LNCaP clone FGC (cell line): Measurements from ENCODE around the gene RAET1E.
"Not testable (repeated sequence)": the region's sequence is repeated elsewhere in the genome, so short reads cannot be mapped to it uniquely, and the experiment has no call there.

ENCODE experiments used
- DNase-seq: peaks from one replicate; pipeline ENCODE4 v3.0.0-alpha.2; 2011; ENCODE audit warnings: low read depth
- H3K4me3 ChIP-seq: 2 replicates; pipeline ENCODE4 v1.5.1; 2011; ENCODE audit warnings: mild to moderate bottlenecking, low read depth, low read length, control low read depth
- TF ChIP-seq, protein P1 (sequence below): IDR thresholded peaks from 2 replicates; pipeline ENCODE4 v1.5.1; 2012; ENCODE audit warnings: mild to moderate bottlenecking; ENCODE audit not compliant: control insufficient read depth, insufficient read depth; ENCODE audit errors: extremely low read depth

Gene RAET1E

DNA sequence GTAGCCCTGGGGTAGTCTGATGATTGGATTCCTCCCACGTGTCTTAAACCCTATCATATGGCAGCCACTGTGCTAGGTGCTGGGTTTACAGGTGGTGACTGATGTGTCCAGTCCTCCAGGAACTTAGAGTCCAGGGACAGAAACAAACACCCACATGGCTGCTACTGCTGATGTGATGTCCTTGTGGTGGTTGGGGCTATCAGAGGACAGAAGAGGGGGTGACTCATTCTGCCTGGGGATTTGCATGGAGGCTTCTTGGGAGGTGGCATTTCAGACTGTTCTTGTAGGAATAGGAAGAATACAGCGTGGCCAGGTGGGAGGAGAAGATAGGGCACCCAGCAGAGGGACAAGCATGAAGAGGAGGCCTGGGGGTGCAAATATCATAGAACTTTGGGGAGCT, 15.2 kb upstream of the RAET1E start:
- TF ChIP-seq, protein P1, sequence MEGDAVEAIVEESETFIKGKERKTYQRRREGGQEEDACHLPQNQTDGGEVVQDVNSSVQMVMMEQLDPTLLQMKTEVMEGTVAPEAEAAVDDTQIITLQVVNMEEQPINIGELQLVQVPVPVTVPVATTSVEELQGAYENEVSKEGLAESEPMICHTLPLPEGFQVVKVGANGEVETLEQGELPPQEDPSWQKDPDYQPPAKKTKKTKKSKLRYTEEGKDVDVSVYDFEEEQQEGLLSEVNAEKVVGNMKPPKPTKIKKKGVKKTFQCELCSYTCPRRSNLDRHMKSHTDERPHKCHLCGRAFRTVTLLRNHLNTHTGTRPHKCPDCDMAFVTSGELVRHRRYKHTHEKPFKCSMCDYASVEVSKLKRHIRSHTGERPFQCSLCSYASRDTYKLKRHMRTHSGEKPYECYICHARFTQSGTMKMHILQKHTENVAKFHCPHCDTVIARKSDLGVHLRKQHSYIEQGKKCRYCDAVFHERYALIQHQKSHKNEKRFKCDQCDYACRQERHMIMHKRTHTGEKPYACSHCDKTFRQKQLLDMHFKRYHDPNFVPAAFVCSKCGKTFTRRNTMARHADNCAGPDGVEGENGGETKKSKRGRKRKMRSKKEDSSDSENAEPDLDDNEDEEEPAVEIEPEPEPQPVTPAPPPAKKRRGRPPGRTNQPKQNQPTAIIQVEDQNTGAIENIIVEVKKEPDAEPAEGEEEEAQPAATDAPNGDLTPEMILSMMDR, result no peak
- no peak for DNase-seq
- no peak overlapping the region for H3K4me3 ChIP-seq

DNA sequence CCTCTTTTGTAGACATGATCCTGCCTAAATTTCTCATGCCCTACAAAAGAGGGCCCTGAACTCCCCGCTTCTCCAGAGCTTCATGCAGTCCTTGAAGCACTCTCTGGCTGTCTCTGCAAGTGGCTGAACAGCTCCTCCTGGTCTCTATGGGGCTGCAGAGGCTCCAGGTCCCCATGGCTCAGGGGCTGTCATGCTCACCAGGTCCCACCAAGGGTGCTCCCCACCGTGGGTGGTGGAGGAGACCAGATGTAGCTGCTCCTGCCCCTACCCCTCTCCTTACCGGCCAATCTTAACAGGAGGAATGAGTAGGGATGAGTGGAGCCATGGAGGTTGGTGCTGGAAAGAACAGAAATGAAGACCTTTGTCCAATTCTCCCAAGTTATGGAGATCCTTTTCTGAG, 14.8 kb upstream of the RAET1E start:
- H3K4me3 ChIP-seq, result not testable (repeated sequence)

DNA sequence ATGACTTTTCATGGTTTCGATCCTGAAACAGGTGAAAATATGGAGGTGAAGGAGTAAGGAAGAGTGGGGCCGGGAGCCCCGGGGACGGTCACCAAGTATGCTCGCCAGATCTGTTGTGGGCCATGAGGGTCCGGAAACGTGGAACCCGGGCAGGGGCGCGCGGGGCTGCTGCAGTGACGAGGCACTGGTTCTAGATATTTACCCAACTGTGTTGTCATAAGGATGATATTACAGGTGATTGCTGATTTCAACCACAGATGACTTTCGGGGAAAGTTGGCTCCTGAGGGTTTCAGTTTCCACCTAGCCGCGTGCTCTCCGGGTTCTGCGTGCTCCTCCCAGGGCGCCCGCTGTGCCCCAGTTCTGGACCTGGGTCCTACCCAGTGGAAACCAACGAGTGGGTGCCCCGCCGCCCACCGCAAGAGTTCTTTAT, 12.8 kb upstream of the RAET1E start:
- DNase-seq, result no peak
- no peak overlapping the region for H3K4me3 ChIP-seq
- TF ChIP-seq, protein P1, result no peak

More for the DNA sequence above, 14.8 kb upstream of the RAET1E start:
- DNase-seq, result not testable (repeated sequence)

DNA sequence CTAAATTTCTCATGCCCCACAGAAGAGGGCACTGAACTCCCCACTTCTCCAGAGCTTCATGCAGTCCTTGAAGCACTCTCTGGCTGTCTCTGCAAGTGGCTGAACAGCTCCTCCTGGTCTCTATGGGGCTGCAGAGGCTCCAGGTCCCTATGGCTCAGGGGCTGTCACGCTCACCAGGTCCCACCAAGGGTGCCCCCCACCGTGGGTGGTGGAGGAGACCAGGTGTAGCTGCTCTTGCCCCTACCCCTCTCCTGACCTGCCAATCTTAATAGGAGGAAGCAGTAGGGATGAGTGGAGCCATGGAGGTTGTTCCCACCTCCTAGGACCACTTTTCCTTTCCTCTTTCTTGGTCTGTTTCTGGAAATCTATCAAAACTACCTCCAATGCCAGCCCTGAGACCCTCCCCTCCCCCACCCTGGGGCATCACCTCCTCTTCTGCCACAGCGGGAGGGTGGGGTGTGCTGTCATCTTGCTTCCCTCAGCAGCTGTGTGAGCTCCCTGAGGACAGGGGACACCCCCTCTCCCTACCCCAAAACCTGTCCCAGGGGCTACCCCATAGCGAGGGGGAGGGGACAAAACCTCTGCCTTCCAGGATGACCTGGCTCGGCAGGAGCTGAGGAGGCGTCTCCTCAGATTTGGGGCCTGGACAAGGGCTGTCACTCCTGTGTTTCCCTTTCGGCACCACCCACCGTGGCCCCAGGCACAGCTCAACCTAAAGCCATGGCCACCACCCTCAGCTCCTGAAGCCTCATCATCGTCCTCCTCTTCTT, 12.0 kb upstream of the RAET1E start:
- no peak for DNase-seq
- H3K4me3 ChIP-seq, result no peak overlapping the region
- TF ChIP-seq, protein P1, result no peak

DNA sequence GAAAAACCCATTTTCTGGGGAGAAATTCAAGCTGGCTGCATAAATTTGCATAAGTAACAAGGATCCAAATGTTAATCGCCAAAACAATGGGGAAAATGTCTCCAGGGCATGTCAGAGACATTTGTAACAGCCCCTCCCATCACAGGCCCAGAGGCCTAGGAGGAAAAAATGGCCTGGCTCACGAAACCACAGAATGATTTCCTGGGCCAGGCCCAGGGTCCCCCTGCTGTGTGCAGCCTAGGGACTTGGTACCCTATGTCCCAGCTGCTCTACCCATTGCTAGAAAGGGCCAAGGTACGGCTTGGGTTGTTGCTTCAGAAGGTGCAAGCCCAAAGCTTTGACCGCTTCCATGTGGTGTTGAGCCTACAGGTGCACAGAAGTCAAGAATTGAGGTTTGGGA, 10.6 kb upstream of the RAET1E start:
- not testable (repeated sequence) for H3K4me3 ChIP-seq, DNase-seq

DNA sequence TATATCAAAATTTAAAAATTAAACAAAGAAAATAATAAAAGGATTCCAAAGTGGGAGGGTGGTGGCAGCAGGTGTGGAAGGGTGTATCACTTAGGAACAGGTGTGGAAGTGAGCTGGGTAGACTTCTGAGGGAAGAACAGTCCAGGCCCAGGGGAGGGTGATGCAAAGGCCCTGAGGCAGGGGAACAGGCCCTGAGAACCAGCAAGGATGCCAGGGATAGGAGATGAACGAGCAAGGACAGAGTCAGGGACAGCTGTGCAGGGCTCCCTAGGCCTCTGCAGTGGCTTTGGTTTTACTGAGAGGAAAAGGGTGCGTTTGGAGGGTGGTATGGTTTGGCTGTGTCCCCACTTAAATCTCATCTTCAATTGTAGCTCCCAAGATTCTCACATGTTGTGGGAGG, 9.4 kb upstream of the RAET1E start:
- no peak for DNase-seq
- no peak overlapping the region for H3K4me3 ChIP-seq
- TF ChIP-seq, protein P1, result no peak

DNA sequence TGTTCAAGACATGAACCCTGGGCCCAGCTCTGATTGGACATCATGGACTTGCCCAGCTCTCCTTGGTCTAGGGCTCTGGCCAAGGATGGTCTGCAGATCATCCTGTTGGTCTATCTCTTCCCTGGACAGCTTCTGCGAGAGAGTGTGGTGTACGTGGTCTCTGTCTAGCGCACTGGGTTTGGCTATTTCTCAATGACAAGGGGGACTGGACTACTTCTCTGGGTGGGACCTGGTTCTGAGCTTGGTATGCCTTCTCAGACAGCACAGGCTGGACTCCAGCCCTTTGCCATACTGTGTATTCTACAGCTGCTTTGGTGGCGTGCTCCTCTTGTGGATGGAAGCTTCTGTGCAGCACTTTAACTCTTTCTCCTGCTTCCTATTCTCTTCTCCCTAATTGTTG, 8.5 kb upstream of the RAET1E start:
- TF ChIP-seq, protein P1, result no peak
- no peak for DNase-seq
- no peak overlapping the region for H3K4me3 ChIP-seq

DNA sequence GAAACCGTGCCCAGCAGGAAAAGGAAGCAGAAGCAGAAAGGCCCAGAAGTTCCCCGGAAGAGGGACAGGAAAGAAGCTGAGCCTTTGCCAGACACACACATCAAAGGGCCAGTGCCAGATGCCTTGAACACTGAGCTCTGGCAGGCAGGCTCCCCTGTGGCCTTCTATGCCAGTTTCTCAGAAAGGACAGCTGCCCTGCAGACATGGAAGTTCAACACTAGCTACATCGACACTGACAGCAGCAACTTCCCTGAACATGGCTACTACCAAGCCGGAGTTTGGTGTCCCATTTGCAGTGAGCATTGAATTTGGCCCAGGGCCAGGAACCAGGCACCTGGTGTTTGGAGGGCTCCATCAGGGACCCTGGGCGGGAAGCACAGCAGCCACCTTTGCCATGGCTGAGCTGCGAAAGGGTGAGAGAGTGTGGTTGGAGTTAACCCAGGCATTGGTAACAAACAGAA, 8.0 kb upstream of the RAET1E start:
- DNase-seq, result no peak
- H3K4me3 ChIP-seq, result no peak overlapping the region
- TF ChIP-seq, protein P1, result no peak
